ENCODE results near the gene EIPR1.

GRCh38 chr2:3185910-3186309 lies 191.7 kb downstream of the EIPR1 start:
- TF ChIP-seq CTCF (IDR thresholded peaks at IDR 0.05), result no peak
- no peak for TF ChIP-seq POLR2A (IDR thresholded peaks at IDR 0.05)
